HG02678 (cell line): ENCODE results near the gene OR5K1.

Source experiments
- ATAC-seq: cut with Tn5 transposase; IDR thresholded peaks from one replicate; pipeline ENCODE4 v1.9.1; 2021; ENCODE audit warnings: mild to moderate bottlenecking, moderate library complexity; ENCODE audit not compliant: unreplicated experiment

Gene OR5K1

GRCh38 chr3:98513736-98514135 lies 50.7 kb downstream of the OR5K1 start:
- no peak for ATAC-seq

GRCh38 chr3:98514948-98515347 lies 51.9 kb downstream of the OR5K1 start:
- ATAC-seq = no peak

DNA sequence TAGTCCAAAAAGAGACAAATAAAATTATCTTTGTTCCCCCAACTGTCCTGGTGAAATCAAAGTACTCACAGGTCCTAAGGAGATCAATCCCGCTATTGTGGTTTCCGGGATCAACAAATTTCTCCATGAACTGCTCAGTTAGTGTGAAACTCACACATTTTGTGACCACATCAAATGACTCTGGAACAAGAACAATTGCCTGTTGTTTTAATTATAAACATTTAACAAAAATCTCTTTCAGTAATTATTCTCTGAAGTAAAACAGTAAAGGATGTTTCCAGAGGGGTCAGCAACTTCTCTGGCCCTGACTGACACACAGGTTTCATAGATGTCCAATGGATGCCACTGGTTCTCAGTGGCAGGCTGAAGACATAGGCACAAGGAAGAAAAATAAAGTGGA lies 55.8 kb downstream of the OR5K1 start:
- ATAC-seq = no peak

DNA sequence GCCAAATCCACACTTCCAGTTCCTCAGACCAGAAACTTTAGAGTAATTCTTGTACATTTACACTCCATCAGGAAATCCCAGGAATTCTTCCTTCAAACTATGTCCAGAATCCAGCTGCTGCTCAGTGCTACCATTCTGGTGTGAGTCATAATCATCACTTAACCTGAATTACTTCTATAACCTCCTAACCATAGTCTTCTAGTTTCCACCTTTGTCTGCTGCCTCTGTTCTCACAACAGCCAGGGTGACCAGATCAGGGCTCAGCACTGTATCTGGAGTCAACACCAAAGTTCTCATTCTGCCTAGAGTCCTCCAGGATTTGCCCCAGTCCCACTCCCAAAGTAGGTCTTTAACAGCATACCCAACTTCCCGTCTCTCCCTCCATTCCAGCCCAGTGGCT lies 56.4 kb downstream of the OR5K1 start:
- ATAC-seq = no peak

- peak; percentile 42 for ATAC-seq
These were observed 59.0 kb downstream of the OR5K1 start for GRCh38 chr3:98521897-98522543.
